ENCODE results near the gene HSPB8. TPM values are rescaled to one million over a fixed set of nuclear protein-coding genes. Genes with fewer than 3 reads are reported as not detected.

HSPB8 gene
- total and polyA plus RNA-seq, 2 of the 4 experiments (the other 2 are of a cell fraction) = 12.9 to 25.8 TPM

- Histone ChIP-seq H2AFZ (replicated peaks; ENCODE audit: low read length, poor library complexity) (no peak overlapping the region), H3K56ac (ENCODE audit: extremely low read depth, insufficient read depth, low read length) (no peak overlapping the region), H3K4me2 (ENCODE audit: low read depth, low read length) (no peak overlapping the region), H2BK5ac (ENCODE audit: low read depth, low read length, poor library complexity, severe bottlenecking) (no peak overlapping the region), H3K23ac (ENCODE audit: low read depth, low read length) (no peak overlapping the region), H3K9me3 (ENCODE audit: control insufficient read depth, insufficient read depth, low read length) (no peaks in the 10 kb centered on the region), H4K8ac (ENCODE audit: low read depth in 2 of 2, low read length in 2 of 2) (no peak overlapping the region), H4K20me1 (ENCODE audit: insufficient read depth, low read length) (no peaks in the 10 kb centered on the region), H2BK120ac (ENCODE audit: low read depth, low read length) (no peak overlapping the region), H3K4me3 (ENCODE audit: insufficient read depth, low read depth, low read length) (no peak overlapping the region), H2AK9ac (replicated peaks; ENCODE audit: low read depth, low read length, poor library complexity) (no peak overlapping the region), H3K4me1 (ENCODE audit: control insufficient read depth, insufficient read depth, low read length) (no peaks in the 10 kb centered on the region; the same call in 1 of the 2 replicates), H3K14ac (replicated peaks; ENCODE audit: low read depth, low read length) (no peak overlapping the region), H3K9me1 (ENCODE audit: insufficient read depth, low read length) (no peaks in the 10 kb centered on the region), H4K5ac (ENCODE audit: low read depth, low read length) (no peak overlapping the region), H3K79me1 (ENCODE audit: low read depth in 1 of 2, low read length in 2 of 2) (no peaks in the 10 kb centered on the region), H2BK20ac (ENCODE audit: low read depth, low read length) (no peak overlapping the region), H4K91ac (ENCODE audit: insufficient read depth, low read depth, low read length) (no peak overlapping the region), H3K9ac (ENCODE audit: low read depth, low read length) (no peak overlapping the region), H3K36me3 (ENCODE audit: control insufficient read depth, insufficient read depth, low read length) (no peaks in the 10 kb centered on the region), H3K27ac (ENCODE audit: insufficient read depth, low read length) (no peak overlapping the region), H3K4ac (ENCODE audit: low read depth, low read length) (no peak overlapping the region), H3K18ac (ENCODE audit: low read depth, low read length) (no peak overlapping the region), H2AK5ac (ENCODE audit: low read depth, low read length) (no peak overlapping the region), H3K27me3 (ENCODE audit: control insufficient read depth, insufficient read depth, low read length) (no peaks in the 10 kb centered on the region), H2BK15ac (ENCODE audit: low read depth, low read length) (no peak overlapping the region)
- TF ChIP-seq MXI1 (IDR thresholded peaks at IDR 0.05; ENCODE audit: borderline replicate concordance, low read depth, low read length) = no peak
- no peak for TF ChIP-seq CTCF (conservative IDR thresholded peaks at IDR 0.05; ENCODE audit: low read depth, low read length)
- POLR2A ChIA-PET (ENCODE audit: unreplicated experiment) = no interaction called here
- in situ Hi-C loops (cut with MboI; ENCODE audit: low sequenced_read_pairs) = no loop called here
- intact Hi-C loops (cut with micrococcal nuclease) = no loop called here
- no TSS peak for BruUV-seq (replicated peaks)
- dilution Hi-C loops (cut with HindIII; ENCODE audit: low sequenced_read_pairs, unreplicated experiment) = no loop called here
- no peak for ATAC-seq (ENCODE audit: low read depth)
- CTCF ChIA-PET = interaction anchor here (1.3 kb wide), 1 partner anchor 23 kb away, joined by 3 read pairs; no protein-coding TSS in a partner anchor
- DNase-seq = no peak
- no CpG with 5 or more reads among the region's 7 CpGs for WGBS, 2 experiments (ENCODE audit: extremely low coverage in 2 of 2, insufficient read length in 1 of 2)
Observed at GRCh38 chr12:119204671-119205285, 26.0 kb downstream of the HSPB8 start.

All from IMR-90 (cell line).